Eye (tissue), 1 donor: Measurements from ENCODE around the gene LCN10.
"Not testable (repeated sequence)": the region's sequence is repeated elsewhere in the genome, so short reads cannot be mapped to it uniquely, and the experiment has no call there.

Experiments
- DNase-seq: peaks from one replicate; pipeline ENCODE4 v3.0.0-alpha.2; 2015

LCN10 gene

DNA sequence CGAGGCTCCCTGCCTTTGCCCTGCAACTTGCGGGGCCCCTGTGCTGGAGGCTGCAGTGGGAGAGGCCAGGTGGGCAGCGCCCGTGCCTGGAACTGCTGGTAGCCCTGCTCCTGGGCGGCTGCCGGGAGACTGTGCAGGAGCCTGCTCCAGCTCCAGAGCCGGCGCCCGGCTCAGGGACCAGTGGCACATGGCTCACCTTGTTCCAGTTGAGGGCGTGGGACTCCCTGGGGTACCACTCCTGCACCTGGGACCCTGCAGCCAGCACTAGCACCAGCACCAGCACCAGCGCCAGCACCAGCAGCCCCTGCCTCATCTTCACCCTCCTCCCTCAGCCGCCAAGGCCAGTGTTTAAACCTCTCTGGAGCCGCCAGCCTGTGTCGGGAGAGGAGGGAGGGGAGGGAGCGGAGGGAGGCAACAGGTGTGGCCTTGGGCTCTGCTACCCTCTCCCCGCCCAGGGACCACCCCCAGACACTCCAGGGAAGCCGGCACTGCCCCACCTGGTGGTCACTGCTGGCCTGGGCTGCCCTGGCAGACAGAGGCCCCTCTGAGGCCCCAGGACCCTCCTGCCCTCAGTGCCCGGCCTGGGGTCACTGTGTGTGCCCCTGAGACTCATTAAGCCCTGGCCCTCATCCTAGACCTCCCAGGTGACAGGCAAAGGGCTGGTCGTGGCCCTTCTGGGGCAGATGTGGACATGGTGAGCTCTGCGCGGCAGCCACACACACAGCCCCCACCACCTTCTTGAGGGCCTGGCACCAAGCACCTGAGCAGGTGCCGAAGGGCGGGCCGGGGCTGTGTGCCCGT is at the start of gene LCN10:
Gene LCN10, minus strand, starts transcription at position 350 of the 801 bp plus-strand sequence. Its CDS starts 37 bp downstream, at position 313.
- DNase-seq: peak; percentile 45

DNA sequence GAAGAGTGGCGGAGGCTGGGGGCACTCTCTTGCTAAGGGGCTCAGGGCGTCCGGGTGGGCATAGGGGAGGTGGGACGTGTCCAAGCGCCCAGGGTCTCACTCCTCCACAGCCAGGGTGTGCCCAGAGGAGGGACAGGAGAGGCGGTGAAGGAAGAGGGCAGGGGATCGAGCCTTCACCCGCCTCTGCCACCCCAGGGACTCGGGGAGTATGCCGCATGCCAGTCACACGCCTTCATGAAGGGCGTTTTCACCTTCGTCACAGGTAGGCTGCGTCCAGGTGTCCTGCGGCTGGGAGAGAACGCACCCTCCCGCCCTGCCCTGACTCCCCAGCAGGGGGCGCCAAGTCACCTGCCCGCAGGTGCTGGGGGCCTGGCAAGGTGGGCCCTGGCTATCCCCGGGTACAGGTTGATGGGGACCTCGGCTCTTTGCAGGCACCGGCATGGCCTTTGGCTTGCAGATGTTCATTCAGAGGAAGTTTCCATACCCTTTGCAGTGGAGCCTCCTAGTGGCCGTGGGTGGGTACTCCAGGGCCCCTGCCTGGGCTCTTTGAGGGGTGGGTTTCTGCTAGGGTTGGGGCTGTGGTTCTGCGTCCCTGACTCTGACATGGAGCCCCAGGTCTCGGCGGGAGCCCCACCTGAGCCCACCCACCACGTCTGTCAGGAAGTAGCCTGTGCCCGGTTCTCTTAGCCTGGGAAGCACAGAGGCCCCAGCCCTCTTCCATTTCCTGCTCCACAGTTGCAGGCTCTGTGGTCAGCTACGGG is 49.0 kb upstream of the LCN10 start:
- peak; percentile 55 for DNase-seq

DNA sequence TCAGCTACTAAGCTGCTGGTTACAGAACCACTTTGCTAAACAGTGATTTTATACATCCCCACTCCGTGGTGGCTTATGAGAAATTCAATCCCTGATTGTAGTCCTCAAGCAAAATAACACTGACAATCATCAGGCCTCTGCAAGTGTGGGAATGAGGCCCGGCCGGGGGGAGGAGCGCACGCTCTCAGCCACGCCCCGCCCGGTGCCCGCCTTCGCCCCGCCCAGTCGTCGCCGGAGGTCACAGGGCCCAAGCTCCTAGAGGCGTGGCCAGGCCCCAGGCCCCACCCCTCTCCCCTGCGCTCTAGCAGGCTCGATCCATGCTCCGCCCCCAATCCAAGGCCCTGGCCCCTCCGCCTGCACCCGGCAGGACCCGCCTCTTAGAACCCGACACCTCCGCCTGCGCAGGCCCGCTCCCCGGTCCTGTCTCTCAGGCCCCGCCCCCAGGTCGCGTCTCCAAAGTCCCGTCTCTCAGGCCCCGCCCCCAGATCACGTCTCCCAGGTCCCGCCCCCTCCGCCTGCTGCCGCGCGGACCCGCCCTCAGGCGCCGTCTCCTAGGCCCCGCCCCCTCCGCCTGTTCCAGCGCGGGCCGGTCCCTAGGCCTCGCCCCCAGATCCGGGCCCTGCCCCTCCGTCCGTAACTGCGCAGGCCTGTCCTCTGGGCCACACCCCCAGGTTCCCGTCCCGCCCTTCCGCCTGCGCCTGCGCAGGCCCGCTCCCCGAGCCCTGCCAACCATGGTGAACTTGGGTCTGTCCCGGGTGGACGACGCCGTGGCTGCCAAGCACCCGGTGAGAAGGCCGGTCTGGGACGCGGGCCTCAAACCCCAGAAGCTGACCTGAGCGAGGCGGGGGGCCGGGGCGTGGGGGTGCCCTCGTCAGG is 48.1 kb upstream of the LCN10 start, which contains the start of gene TMEM141:
Gene TMEM141, plus strand, starts transcription at position 705 of the 876 bp plus-strand sequence. Its CDS starts 27 bp downstream, at position 732.
- peak; percentile 100 for DNase-seq

DNA sequence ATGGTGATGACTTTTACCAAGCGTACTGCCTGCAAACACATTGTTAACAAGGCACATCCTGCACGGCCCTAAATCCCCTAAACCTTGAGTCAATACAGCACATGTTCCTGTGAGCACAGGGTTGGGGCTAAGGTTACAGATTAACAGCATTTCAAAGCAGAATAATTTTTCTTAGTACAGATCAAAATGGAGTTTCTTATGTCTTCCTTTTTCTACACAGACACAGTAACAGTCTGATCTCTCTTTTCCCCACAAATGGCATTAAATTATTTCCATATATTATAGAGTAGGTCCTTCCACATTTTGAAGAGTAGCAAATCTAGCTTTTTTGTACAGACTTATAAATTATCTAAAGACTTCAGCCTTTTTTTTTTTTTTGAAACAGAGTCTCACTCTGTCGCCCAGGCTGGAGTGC is 46.8 kb upstream of the LCN10 start:
- no peak for DNase-seq

DNA sequence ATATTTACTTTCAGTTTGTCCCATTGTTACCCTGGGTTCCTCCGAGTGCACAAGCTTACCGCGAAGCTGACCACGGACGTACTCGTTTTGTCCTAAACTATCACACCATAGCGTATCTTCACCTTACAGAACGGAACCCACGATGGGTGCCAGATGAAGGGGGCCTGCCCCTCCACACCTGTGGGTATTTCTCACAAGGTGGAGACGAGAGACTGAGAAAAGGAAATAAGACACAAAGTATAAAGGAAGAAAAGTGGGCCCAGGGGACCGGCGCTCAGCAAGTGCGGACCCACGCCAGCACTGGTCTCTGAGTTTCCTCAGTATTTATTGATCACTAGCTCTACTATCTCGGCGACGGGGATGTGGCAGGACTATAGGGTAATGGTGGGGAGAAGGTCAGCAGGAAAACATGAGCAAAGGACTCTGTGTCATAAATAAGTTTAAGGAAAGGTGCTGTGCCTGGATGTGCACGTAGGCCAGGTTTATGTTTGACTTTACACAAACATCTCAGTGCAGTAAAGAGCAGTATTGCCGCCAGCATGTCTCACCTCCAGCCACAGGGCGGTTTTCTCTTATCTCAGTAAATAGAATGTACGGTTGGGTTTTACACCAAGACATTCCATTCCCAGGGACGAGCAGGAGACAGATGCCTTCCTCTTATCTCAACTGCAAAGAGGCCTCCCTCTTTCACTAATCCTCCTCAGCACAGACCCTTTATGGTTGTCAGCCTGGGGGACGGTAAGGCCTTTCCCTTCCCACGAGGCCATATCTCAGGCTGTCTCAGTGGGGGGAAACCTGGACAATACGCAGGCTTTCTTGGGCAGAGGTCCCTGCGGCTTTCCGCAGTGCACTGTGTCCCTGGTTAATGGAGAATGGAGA is 46.1 kb upstream of the LCN10 start:
- DNase-seq: not testable (repeated sequence)

DNA sequence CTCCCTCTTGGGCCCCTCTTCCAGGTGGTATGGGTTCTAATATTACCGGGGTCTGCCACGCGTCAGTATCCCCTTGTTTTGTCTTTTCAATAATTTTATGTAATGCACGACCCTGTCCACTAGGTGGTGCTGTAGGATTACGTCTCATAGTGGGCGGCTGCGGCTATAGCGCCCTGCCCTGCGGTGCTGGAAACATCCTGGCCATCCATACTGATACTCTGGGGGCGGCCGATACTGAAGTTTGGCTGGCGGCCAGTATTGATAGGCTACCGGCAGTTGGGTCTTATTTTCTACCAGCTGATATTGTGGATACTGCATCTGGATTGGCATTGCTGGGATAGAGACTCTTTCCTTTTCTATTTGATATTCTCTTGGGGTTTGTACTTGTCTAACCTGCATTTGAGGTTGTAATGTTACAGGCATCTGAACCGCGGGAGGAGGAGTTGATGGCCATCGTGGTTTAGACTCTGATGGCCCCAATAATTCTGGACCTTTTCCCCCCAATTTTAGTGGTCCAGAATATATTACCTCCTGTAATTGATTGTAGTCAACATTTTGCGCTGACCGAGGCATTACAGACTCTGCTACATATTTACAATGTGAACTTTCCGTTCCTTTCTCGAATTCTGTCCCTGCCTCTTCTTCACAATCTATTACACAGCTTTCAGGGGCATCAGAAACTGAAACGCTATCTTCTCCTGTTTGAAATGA is 45.1 kb upstream of the LCN10 start:
- DNase-seq: peak; percentile 94

DNA sequence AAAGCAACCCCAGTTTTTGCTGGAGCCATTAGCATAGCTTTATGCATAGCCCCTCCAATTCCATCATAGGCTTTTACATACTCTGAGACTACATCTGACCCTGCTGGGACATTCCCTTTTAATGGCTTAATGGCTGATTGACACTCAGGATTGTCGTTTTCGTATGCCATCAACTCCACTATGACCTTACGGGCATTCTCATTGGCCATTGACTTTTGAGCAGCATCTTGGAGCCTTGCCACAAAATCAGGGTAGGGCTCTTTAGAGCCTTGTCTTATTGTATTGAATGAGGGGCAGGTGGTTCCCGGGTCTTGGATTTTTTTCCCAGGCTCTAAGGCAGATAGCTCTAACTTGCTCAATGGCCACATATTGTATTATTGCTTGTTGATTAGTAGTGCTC is 44.2 kb upstream of the LCN10 start:
- not testable (repeated sequence) for DNase-seq

DNA sequence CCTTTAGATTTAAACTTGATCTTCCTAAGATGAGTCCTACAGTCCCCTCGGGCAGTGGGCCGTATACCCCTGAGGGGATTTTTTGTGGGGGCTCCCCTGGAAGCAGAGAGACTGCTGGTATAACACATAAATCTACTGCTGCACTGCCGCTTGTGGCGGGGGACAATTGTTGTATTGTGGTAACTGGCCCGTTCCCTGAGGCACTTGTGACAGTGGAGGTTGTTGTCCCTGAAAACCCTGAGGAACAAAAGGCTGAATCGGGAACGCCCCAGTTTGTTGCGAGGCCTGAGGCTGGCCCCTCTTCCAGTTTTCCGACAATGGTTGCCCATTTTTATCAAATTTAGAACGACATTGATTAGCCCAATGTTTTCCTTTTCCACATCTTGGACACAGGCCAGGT is 43.7 kb upstream of the LCN10 start:
- no peak for DNase-seq

DNA sequence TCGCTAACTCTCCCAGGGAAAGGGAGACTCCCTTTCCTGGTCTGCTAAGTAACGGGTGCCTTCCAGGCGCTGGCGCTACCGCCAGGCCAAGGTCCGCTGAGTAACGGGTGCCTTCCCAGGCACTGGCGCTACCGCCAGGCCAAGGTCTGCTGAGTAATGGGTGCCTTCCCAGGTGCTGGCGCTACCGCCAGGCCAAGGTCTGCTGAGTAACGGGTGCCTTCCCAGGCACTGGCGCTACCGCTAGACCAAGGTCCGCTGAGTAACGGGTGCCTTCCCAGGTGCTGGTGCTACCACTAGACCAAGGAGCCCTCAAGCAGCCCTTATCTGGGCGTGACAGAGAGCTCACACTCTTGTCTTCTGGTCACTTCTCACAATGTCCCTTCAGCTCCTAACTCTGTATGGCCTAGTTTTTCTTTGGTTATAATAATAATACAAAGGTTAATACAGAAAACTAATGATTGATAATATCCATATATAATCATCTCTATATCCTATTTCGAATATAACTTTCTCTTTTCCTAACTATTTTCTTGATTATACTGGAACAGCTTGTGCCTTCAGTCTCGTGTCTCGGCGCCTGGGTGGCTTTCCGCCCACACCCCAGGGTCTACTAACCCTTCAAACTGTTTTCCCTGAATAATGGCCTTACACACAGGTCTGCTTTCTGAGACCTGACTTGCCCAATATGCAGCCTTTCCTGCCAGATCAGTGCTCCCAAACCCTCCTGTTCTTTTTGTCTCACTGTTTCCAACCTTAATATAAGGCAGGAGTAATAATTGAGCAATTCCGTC is 43.0 kb upstream of the LCN10 start:
- DNase-seq: not testable (repeated sequence)

DNA sequence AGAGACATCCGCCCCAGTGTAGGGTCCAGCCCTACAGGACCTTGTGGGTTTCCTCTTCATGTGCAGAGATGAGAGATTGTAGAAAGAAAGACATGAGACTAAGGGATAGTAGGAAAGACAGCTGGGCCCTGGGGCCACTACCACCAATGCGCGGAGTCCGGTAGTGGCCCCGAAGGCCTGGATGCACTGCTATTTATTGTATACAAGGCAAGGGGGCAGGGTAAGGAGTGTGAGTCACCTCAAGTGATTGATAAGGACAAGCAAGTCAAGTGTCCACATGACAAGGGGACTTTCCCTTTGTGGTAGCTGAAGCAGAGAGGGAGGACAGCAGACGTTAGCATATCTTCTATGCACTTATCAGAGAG is 42.2 kb upstream of the LCN10 start:
- no peak for DNase-seq

DNA sequence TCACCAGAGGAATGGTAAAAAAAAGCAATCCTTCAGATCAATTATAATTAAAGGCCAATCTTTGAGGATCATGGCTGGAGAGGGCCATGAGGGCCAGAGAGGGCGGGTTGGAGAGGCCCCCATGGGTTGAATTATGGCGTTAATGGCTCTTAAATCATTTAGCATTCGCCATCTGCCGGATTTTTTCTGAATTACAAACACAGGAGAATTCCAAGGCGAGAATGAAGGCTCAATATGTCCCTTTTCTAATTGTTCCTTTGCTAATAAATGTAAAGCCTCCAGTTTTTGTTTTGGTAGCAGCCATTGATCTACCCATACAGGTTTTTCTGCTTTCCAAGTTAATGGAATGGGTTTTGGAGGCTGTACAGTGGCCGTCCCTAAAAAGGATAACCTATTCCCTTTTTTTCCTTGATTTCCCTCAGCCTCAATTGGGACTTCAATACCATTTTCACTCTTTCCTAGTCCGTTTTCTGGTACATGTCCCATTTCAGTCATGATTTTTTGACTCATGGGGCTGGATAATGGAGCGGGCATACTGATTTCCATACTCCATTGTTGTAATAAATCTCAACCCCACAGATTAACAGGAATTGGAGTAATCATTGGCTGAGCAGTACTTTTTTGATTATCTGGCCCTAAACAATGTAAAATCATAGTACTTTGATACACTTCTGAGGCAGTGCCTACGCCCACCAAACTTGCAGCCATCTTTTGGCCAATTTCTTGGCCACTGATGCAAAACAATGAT is 41.7 kb upstream of the LCN10 start:
- peak; percentile 51 for DNase-seq

DNA sequence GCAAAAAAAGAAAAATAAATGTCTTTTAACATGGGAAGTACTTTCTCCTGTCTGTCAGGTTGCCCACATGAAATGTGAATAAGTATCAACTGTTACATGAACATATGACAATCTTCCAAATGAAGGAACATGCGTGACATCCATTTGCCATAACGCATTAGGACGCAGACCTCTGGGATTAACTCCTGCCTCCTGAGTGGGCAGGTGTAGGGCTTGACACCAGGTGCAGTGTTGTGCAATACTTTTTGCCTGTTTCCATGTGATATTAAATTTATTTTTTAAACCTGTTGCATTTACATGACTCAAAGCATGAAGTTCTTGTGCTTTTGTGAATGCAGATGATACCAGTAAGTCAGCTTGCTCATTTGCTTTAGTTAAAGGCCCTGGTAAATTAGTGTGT is 39.7 kb upstream of the LCN10 start:
- no peak for DNase-seq

DNA sequence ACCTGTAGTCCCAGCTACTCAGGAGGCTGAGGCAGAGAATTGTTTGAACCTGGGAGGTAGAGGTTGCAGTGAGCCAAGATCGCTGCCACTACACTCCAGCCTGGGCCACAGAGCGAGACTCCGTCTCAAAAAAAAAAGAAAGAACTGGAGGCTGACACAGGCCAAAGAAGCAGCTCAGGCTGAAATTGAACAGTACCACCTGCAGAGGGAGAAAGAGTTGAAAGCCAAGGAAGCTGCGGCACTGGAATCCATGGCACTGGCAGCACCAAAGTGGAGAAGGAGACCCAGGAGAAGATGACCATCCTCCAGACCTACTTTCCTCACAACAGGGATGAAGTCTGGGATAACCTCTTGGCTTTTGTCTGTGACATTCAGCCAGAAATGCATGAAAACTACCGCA is 37.1 kb upstream of the LCN10 start:
- no peak for DNase-seq

DNA sequence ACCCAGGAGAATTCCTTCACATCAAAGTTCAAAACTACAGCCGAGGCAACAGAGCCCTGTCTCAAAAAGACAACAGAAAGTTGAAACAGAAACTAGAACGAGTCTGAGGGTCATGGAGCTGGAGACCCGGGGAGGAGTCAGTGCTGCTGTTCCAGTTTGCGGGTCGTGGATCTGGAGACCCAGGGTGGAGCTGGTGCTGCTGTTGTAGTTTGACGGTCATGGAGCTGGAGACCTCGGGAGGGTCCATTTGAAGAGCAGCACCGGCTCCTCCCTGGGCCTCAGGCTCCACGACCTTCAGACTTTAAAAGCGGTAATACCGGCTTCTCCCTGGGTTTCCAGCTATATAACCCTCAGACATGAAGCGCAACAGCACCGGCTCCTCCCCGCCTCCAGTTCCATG is 34.6 kb upstream of the LCN10 start:
- DNase-seq: no peak

DNA sequence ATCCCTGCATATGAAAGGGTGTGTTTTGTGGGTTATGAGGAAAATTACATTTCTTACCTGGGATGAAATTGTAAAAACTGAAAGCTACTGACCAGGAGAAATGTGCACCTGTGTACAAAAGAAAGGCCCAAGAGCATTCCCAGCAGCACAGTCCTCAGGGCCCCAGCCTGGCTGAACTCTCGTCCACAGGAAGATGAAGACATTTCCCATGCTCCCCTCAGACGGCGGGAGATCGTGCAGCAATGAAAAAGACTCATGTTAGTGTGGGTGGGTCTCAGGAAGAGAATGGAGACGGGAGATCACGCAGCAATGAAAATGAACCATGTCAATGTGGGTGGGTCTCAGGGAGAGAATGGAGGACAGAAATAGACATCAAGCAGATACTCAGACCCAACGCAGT is 34.2 kb upstream of the LCN10 start:
- DNase-seq: no peak

DNA sequence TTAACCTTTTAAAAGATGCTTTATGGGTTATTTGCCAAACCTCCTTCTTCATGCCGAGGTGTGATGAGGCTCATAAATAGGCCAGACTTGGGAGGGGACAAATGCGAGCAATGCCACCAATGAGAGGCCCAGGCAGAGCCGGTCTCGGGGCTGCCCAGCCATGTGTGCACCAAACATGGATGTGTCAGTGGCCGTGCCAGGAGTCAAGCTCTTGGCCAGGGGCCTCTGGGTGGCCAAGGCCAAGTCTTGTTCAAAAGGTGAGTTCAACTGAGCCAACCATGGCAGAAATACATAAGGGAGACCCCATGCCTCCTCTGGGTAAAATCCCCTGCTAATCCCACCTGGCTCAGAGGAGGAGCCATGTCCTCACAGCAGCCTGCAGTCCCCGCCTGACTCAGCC is 32.5 kb upstream of the LCN10 start:
- DNase-seq: no peak

DNA sequence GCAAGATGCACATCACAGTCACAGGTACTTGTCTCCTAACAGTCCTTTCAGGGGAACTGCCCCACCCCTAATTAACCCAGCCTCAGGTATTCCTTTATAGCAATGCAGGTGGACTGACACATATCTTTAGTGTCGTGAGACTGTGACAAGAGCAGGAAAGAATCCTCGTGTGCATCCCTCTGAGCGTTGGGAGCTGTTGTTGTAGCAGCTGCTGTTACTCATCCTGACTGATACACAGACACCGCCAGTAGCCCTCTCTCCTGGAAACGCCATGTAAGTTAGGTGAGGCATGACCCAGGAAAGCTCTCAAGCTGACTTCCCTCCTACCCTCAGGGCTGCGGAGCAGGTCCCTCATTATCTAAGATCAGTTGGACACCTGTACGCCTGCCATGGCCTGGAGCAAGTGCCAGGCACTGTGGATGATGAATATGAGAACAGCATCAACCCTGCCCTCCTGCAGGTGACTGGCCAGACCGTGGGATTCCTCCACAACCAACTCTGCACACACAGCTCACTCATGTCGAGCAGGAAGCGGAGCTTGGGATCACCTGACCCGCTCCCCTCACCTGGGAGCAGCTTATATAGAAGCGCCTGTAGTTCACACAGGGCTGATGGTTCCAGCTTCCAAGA is 31.8 kb upstream of the LCN10 start:
- DNase-seq: no peak

DNA sequence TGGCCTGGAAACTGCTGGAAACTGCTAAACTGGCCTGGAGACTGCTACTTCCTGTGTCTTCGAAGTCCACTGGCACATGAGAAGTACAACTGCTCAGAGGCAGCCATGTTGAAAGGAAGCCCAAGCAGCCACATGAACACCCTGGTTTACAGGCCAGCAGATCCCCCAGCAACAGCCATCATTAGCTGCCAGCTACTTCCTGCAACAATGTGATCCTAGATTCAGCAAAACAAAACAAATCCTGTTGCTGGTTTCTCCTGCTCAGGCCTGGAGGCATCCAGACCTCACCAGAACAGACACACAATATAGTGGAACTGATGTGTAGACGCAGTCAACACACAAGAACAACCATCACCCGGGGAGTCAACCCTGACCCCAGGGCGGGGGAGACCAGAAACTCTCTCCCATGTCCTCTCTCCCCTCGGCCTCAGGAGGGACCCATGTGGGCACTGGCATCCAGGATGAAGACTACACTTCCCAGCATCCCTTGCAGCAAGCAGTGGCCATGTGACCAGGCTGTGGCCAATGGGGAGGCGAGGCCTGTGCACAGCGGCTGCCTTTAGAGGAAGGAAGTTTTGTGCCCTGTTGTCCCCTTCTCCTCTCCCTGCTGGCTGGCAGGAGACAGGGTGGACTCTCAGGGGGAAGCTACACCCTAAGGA is 30.8 kb upstream of the LCN10 start:
- DNase-seq: no peak

DNA sequence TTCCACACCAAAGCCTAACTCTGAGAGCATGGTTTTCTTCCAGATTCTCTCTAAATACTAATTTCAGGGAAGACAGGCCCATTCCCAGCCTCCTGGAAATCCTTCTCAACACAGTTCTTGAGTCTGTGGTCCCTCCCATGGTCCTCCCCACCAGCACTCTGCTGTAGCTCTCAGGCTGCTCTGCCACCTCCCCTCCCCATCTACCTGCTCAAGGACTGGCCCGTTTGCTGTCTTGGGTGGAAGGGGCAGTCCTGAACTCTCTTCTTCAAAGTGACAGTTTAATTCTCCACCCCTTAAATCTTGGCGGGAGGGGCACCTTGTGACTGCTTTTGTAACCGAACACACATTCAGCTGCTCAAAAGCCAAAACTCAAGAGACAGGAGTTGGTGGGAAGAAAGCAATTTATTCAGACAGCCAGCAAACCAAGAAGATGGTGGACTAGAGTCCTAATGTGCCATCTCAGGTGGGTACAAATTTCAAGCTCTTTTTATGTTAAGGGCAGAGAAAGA is 29.2 kb upstream of the LCN10 start:
- no peak for DNase-seq
